Spleen (tissue), 7 donors: Measurements from ENCODE around the gene HTR6.

Experiments used
- CTCF ChIP-seq, 11 experiments: fragments of 200-600 bp in 7 of 11; fragments of 450-650 bp in 4 of 11; sonication (generic) in 4 of 11; IDR thresholded peaks in 8 of 11; conservative IDR thresholded peaks in 3 of 11; 1 replicate in 7 of 11; 2 replicates in 4 of 11; pipeline versions ENCODE4 v1.4.0 to v1.8.0; 2016 to 2021; ENCODE audit warnings: antibody characterized with exemption in 11 of 11, inconsistent platforms in 4 of 11, mild to moderate bottlenecking in 1 of 11
- POLR2A ChIP-seq, 3 donors: fragments of 450-650 bp; IDR thresholded peaks; one replicate each; pipeline ENCODE4 v1.5.1; 2017; ENCODE audit warnings: antibody characterized with exemption in 3 of 3, mild to moderate bottlenecking in 1 of 3
- donor health status: DM: no; HTN: no; CAD: no; lungs with moderate emphysema.
- donor health status: DM: no; HTN: no; CAD: no.
- donor health status: DM: no; HTN: no; CAD: no.

- TF ChIP-seq CTCF (IDR thresholded peaks at IDR 0.05 in 8 of 11, conservative IDR thresholded peaks at IDR 0.05 in 3 of 11) (no peak), POLR2A (IDR thresholded peaks at IDR 0.05) (no peak)
Measured at GRCh38 chr1:19620786-19621185, 43.9 kb upstream of the HTR6 start.
